GM21576 (cell line): Measurements from ENCODE around the gene FAM50B.
A peak's percentile ranks its signal among the peaks of the same experiment; 100 is the strongest.

Source experiments
- ATAC-seq: cut with Tn5 transposase; IDR thresholded peaks from one replicate; pipeline ENCODE4 v1.9.1; 2021; ENCODE audit warnings: mild to moderate bottlenecking, moderate library complexity; ENCODE audit not compliant: unreplicated experiment

The FAM50B gene

GRCh38 chr6:3848925-3849605 is at the start of gene FAM50B:
FAM50B (plus strand) TSS chr6:3849373; CDS start chr6:3849812, 439 bp downstream.
- ATAC-seq: peak; percentile 92

GRCh38 chr6:3799719-3800118 is 49.5 kb upstream of the FAM50B start:
- ATAC-seq: no peak

- no peak for ATAC-seq
Observed at GRCh38 chr6:3800850-3801591, 48.2 kb upstream of the FAM50B start.

GRCh38 chr6:3801960-3802359 is 47.2 kb upstream of the FAM50B start:
- no peak for ATAC-seq

- ATAC-seq: peak; percentile 61
Observed at GRCh38 chr6:3803627-3804468, 45.3 kb upstream of the FAM50B start.

- no peak for ATAC-seq
Observed at GRCh38 chr6:3804964-3805363, 44.2 kb upstream of the FAM50B start.

GRCh38 chr6:3805448-3806123 is 43.6 kb upstream of the FAM50B start:
- ATAC-seq: no peak

- ATAC-seq: no peak
Observed at GRCh38 chr6:3806169-3806922, 42.8 kb upstream of the FAM50B start.

- ATAC-seq: no peak
Observed at GRCh38 chr6:3808199-3808598, 41.0 kb upstream of the FAM50B start.

GRCh38 chr6:3808759-3809514 is 40.2 kb upstream of the FAM50B start:
- no peak for ATAC-seq

GRCh38 chr6:3809515-3809891 is 39.7 kb upstream of the FAM50B start:
- ATAC-seq: no peak

GRCh38 chr6:3809982-3810381 is 39.2 kb upstream of the FAM50B start:
- ATAC-seq: no peak

- ATAC-seq: no peak
Observed at GRCh38 chr6:3811191-3811590, 38.0 kb upstream of the FAM50B start.

- ATAC-seq: no peak
Observed at GRCh38 chr6:3812596-3812995, 36.6 kb upstream of the FAM50B start.

GRCh38 chr6:3813150-3813780 is 35.9 kb upstream of the FAM50B start:
- no peak for ATAC-seq

GRCh38 chr6:3813918-3814317 is 35.3 kb upstream of the FAM50B start:
- ATAC-seq: no peak

GRCh38 chr6:3814539-3814938 is 34.6 kb upstream of the FAM50B start:
- no peak for ATAC-seq

GRCh38 chr6:3816251-3816650 is 32.9 kb upstream of the FAM50B start:
- ATAC-seq: no peak
